GM12874 (cell line): ENCODE data around the gene GFOD2.

Experiments
- TF ChIP-seq, protein P1 (sequence below): IDR thresholded peaks from 2 replicates; pipeline ENCODE4 v1.5.1; 2011; ENCODE audit warnings: low read depth, mild to moderate bottlenecking, control low read depth, low read length, moderate library complexity; ENCODE audit not compliant: insufficient read depth

GFOD2 gene

DNA sequence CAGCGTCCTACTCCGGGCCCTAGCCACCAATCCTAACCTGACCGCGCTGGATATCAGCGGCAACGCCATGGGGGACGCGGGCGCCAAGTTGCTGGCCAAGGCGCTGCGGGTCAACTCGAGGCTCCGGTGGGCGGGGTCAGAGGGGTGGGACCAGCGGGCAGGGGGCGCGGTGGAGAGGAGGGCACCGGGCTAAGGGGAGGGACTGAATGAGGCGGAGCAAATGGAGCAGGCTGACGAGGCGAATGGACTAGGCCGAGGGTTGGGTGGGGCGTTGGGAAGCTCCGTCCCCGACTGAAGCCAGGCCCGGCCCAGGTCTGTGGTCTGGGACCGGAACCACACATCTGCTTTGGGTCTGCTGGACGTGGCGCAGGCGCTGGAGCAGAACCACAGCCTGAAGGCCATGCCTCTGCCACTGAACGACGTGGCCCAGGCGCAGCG, 69.6 kb downstream of the GFOD2 start:
- TF ChIP-seq, protein P1, sequence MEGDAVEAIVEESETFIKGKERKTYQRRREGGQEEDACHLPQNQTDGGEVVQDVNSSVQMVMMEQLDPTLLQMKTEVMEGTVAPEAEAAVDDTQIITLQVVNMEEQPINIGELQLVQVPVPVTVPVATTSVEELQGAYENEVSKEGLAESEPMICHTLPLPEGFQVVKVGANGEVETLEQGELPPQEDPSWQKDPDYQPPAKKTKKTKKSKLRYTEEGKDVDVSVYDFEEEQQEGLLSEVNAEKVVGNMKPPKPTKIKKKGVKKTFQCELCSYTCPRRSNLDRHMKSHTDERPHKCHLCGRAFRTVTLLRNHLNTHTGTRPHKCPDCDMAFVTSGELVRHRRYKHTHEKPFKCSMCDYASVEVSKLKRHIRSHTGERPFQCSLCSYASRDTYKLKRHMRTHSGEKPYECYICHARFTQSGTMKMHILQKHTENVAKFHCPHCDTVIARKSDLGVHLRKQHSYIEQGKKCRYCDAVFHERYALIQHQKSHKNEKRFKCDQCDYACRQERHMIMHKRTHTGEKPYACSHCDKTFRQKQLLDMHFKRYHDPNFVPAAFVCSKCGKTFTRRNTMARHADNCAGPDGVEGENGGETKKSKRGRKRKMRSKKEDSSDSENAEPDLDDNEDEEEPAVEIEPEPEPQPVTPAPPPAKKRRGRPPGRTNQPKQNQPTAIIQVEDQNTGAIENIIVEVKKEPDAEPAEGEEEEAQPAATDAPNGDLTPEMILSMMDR: no peak

DNA sequence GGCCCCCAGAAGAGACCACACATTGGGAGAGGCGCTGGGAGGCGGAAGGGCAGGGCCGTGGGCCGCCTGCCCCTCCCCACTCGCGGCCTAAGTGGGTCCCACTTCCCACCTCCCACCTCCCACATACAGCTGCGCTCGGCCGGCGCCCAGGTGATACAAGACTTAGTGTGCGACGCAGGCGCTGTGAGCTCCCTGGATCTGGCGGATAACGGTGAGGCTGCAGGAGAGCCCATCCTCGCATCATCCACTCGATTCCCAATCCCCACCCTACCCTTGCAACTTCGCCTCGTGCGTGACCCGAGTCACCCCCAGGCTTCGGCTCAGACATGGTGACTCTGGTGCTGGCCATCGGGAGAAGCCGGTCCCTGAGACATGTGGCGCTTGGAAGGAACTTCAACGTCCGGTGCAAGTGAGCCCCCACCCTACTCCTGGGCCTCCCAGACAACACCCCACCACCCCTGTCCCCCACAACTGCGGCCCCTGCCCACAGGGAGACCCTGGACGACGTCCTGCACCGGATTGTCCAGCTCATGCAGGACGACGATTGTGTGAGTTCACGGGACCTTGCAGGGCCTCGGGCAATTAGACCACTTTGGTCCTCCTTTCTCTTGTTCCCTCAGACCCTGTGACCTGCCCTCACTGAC, 70.2 kb downstream of the GFOD2 start:
- TF ChIP-seq, protein P1: no peak

DNA sequence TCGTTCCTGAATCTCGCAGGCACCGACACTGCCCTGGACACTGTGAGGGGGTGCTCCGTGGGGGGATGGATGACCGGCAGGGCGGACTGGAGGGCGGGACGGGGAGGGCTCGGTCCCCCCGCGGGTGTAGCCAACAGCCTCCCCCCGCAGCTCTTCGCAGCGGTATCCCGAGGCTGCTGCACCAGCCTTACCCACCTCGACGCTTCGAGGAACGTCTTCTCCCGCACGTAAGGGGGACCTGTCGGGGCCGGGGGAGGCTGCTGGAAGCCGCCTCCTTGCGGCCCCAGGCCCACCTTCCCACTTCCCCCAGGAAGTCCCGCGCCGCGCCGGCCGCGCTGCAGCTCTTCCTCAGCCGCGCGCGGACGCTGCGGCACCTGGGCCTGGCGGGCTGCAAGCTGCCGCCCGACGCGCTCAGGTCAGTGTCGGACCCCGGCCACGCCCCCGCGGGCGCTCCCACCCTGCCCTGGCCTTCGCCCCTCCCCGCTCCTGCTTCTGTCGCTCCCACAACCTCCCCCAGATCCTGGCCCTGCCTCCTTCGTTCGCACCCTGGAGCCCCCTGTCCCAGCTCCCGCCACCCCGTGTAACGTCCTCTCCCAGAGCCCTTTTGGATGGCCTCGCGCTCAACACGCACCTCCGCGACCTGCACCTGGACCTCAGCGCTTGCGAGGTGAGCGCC, 70.9 kb downstream of the GFOD2 start:
- TF ChIP-seq, protein P1: no peak

DNA sequence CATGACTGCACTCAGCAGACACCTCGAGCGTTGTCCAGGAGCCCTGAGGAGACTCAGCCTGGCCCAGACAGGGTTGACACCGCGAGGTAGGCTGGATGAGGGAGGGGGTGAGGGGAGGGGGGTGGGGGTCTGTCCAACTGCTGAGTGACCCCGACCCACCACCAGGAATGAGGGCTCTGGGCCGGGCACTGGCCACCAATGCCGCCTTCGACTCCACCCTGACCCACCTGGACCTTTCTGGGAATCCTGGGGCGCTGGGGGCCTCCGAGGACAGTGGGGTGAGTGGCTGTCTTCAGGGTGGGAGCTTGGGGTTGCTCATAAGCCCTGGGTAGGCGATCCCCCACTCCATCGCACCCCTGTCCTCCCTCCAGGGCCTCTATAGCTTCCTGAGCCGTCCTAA, 71.4 kb downstream of the GFOD2 start:
- TF ChIP-seq, protein P1: no peak

DNA sequence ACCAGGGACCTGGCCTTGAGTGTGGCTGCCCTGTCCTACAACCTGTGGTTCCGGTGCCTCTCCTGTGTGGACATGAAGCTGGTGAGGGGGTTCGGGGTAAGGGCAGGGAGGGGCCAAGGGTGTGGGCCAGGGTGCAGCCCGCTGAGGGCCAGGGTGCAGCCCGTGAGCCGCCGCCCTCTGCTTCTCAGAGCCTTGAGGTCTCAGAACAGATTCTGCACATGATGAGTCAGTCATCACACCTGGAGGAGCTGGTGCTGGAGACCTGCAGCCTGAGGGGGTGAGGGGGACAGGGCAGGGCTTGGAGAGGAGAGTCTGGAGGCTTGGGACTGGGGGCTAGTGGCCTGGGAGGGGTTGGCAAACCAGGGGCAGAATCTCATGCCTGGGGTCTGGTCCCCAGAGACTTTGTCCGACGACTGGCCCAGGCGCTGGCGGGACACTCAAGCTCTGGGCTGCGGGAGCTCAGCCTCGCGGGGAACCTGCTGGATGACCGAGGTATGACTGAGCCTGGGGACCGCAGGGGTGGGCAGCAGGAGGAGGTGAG, 71.9 kb downstream of the GFOD2 start:
- TF ChIP-seq, protein P1: no peak

DNA sequence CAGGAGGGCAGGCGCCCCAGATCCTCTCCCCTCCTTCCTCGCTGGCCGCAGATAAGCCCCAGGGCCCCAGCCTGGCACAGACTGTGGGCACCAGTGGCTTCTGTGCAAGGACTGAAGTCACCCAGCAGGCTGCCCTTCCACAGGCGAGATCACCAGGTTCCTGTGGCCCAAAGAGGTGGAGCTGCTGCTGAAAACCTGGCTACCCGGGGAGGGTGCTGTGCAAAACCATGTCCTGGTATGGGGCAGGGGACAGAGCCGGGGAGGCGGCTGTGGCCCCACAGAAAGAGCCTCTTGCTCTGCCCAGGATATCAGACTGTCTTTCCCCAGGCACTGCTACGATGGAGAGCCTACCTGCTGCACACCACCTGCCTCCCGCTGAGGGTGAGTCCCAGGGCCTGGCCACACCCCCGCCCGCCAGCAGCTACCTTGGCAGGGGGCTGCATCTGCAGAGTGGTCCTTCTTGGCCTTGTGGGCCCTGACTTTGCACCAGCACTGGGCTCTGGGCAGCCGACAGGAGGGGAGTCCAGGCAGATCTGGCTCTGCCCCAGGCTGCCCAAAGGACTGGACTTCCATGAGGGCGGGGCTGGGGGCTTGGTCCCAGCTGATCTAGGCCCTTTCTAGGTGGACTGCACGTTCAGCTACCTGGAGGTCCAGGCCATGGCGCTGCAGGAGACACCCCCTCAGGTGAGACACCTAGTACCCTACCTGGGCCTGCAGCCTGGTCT, 73.6 kb downstream of the GFOD2 start:
- TF ChIP-seq, protein P1: no peak

DNA sequence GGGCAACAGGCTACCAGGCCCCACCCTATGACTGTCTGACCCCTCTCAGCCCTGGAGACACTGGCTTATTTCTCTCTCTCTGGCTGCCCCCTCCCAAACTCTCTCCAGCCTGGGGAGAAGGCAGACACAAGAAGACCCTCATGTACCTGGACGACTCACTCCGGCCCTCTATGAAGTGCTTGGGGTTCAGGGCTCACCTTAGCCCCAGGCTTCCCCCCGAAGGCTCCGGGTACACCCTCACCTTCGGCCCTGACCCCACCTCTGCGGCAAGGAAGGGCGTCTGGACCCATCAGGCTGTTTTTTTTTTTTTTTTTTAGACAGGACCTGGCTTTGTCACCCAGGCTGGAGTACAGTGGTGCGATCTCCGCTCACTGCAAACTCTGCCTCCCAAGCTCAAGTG, 75.1 kb downstream of the GFOD2 start:
- TF ChIP-seq, protein P1: no peak
